Breast epithelium (tissue), 3 donors: ENCODE data around the gene GOLGA6L9.

Experiments
- POLR2A ChIP-seq: fragments of 450-650 bp; IDR thresholded peaks from one replicate; pipeline ENCODE4 v1.6.1; 2016; ENCODE audit warnings: antibody characterized with exemption, mild to moderate bottlenecking, moderate library complexity
- POLR2AphosphoS5 ChIP-seq, 3 donors: sonication (generic); formaldehyde crosslinking; IDR thresholded peaks; one replicate each; pipeline ENCODE4 v1.6.1; 2017; ENCODE audit warnings: antibody characterized with exemption in 3 of 3
- TF ChIP-seq, protein P1 (sequence below), 3 donors: fragments of 450-650 bp; IDR thresholded peaks; one replicate each; pipeline ENCODE4 v1.5.1; 2016 to 2017; ENCODE audit warnings: antibody characterized with exemption in 3 of 3, mild to moderate bottlenecking in 3 of 3, moderate library complexity in 3 of 3

DNA sequence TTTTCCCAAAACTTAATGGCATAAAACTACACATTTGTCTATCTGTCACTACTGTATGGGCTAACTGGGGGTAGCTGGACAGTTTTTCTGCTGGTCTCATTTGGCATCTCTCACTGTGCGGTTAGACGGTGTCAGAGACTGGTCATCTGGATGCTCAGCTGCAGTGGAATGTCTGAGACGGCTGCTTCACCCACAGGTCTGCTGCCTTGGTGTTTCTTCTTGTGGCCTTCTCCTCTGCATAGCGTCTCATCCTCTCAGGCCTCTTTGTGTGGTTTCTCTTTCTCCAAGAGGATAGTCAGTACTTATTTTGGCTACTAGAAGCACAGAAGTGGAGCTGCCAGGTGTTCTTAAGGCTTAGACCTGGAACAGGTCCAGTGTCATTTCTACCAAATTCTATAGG, 35.9 kb upstream of the GOLGA6L9 start:
- TF ChIP-seq, protein P1, sequence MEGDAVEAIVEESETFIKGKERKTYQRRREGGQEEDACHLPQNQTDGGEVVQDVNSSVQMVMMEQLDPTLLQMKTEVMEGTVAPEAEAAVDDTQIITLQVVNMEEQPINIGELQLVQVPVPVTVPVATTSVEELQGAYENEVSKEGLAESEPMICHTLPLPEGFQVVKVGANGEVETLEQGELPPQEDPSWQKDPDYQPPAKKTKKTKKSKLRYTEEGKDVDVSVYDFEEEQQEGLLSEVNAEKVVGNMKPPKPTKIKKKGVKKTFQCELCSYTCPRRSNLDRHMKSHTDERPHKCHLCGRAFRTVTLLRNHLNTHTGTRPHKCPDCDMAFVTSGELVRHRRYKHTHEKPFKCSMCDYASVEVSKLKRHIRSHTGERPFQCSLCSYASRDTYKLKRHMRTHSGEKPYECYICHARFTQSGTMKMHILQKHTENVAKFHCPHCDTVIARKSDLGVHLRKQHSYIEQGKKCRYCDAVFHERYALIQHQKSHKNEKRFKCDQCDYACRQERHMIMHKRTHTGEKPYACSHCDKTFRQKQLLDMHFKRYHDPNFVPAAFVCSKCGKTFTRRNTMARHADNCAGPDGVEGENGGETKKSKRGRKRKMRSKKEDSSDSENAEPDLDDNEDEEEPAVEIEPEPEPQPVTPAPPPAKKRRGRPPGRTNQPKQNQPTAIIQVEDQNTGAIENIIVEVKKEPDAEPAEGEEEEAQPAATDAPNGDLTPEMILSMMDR (IDR thresholded peaks at IDR 0.05): no peak
- TF ChIP-seq POLR2A (no peak), POLR2AphosphoS5 (IDR thresholded peaks at IDR 0.05) (no peak)
